Stimulated activated CD8-positive, alpha-beta memory T cell treated with anti-CD3 and anti-CD28 coated beads, Interleukin-7, amount 100 ng/mL, for 24 hours (primary cell): Measurements from ENCODE around the gene NCKAP5.

Experiments
- DNase-seq: peaks from one replicate; pipeline ENCODE4 v3.0.0-alpha.2; 2020; ENCODE audit warnings: low read depth

The NCKAP5 gene

GRCh38 chr2:133458280-133458679, 110.0 kb downstream of the NCKAP5 start:
- DNase-seq = no peak

DNA sequence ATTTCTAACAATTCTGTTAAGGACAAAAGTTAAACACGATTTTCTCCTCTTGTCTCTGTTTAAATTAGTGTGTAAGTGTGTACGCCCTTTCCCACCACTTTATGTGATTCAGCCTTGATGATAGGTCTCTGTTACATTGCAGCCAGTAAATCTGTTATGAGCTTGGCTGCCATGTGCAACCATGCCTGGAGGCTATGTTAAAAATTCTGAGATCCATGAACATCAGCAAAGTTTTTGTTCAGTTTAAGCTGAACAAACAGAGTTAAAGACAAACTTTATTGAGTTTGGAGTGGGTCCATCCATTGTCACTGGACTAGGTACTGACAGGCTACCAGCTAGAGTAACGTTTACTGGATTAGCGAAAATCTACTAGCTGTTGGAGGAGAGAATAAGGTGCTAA, 110.4 kb downstream of the NCKAP5 start:
- DNase-seq = no peak

- DNase-seq = no peak
These were observed 111.3 kb downstream of the NCKAP5 start for GRCh38 chr2:133456971-133457370.

GRCh38 chr2:133456156-133456555, 112.1 kb downstream of the NCKAP5 start:
- DNase-seq = no peak

DNA sequence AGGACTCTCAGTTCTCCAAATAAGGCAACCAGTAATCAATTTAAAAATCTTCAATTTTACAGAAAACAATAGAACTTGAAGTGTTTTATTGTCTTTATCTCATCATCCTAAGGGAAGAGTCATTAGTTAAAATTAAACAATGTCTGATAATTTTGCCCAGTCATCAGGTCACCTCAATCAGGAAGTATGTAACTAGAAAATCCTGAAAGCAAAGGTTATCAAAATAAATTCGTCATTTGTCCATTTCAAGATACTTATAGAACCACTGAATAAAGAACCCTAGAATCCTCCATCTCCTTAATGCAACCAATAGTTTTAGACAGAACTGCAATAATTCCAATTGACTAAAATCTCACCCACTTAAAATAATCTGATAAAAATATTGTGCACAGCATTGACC, 115.2 kb downstream of the NCKAP5 start:
- no peak for DNase-seq

DNA sequence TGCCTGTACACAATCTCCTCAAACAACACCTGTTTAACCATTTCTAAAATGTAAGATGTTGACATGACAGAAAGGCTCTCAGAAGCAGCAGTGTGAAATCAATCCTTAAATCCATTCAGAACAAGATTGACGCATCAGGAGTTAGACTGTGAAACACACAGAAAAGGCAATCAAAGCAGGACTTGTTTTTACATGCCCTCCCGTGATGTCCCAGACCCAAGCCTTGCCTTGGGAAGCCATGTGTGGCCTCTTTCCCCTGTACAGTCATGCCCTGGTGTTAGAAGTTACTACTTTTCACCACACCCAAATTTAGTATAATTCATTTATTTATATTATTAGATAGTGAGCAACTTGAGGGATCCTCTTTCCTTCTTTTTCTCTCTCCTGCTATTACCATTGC, 115.7 kb downstream of the NCKAP5 start:
- no peak for DNase-seq

DNA sequence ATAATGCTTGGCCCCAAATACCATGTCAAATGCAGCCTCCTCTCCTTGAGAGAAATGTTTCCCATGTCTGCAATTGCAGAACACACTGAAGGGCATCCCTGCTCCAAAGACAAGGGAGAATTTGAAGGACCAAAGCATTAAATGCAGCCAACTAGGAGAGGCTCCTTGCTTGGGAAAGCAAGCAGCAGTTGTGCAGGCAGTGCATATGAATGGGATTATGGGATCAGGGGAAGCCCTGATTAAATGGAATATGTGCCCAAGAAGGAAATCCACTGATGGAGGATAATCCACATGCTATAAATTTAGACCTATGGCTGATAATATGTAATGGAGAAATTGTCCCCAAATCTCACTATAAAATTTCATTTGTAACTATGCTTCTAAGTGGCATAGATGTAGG, 116.1 kb downstream of the NCKAP5 start:
- DNase-seq = no peak

DNA sequence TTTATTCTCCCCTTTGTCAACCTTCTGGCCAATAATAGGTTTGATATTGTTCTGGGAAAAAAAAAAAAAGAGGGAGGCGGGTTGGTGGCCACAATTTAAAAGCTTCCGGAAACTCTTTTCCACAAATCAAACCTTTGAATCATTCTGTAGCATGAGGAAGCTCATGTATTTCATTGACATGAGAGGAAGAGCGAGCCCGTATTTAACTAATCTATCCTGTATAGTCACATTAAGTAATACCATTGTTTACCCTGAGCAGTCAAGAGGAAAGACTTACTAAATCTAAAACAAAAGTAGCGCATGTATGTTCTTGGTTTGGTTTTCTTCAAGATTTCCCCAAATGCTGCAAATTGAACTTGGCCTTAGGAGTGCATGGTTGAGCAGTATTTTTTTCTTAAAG, 120.1 kb downstream of the NCKAP5 start:
- DNase-seq = no peak

DNA sequence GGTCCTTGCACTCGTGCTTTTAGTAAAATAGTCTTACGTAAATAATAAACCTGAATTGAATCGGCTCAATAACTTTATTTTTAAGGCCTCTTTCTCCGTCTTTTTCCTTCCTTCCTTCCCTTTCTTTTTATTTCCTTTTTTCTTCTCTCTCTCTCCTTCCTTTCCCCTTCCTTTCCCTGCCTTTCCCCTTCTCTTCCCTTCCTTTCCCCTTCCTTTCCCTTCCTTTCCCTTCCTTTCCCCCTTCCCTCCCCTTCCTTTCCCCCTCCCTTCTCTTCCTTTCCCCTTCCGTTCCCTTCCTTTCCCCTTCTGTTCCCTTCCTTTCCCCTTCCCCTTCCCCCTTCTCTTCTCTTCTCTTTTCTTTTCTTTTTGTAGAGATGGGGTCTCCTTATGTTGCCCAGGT, 121.0 kb downstream of the NCKAP5 start:
- DNase-seq = no peak

GRCh38 chr2:133444465-133444864, 123.8 kb downstream of the NCKAP5 start:
- no peak for DNase-seq

GRCh38 chr2:133442393-133442792, 125.9 kb downstream of the NCKAP5 start:
- no peak for DNase-seq

- no peak for DNase-seq
These were observed 128.7 kb downstream of the NCKAP5 start for GRCh38 chr2:133439565-133439920.

- no peak for DNase-seq
These were observed 129.3 kb downstream of the NCKAP5 start for GRCh38 chr2:133438848-133439564.

GRCh38 chr2:133438026-133438425, 130.2 kb downstream of the NCKAP5 start:
- DNase-seq = no peak

GRCh38 chr2:133437492-133437891, 130.8 kb downstream of the NCKAP5 start:
- no peak for DNase-seq

DNA sequence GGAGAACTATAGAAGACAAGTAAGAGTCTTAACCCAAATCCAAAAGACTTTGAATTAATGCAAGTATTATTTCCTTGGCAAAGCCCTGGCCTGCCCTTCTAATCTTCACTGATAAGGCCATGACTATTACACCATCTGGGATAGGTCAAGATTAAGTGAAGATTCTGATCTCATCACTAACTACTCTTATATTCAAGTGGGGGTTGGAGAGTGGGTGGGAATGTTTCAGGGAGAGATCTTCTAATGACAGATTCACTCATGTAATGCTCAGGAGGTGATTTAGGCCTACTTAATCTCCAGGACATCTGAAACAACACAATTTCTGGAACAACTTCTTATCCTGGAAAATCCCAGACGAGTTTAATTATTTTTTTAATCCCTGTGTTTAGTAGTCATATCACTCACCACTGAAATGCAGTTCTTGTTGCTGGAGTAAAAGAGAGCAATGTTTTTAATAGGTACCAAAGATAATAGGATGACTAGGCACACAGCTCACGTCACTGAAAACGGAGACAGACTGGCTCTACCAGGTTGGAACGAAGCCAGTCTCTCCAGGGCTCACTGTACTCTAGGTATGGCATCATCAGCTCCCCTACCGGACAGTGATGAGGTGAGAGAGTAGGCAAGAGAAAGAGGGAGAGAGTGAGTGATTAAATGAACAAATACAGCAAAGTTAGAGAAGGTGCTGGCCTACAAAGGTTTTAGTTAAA, 133.1 kb downstream of the NCKAP5 start:
- DNase-seq = no peak

- DNase-seq = no peak
These were observed 134.5 kb downstream of the NCKAP5 start for GRCh38 chr2:133433455-133434451.

DNA sequence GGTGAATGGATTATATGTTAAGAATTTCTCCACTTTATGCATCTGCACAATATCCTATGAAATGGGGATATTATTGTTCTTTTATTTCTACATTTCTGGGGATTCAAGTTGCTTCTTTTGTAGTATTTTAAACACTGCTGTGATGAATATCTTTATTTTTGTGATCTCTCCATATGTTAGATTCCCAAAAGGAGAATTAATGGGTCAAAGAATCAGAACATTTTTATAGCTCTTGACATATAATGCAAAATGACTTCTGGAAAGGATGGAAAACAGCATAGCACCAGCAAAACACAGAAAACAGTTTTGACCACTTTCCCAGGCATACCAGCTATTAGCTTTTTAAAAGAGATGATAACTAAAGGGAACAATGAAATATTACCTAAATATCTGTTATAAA, 135.5 kb downstream of the NCKAP5 start:
- DNase-seq = no peak

GRCh38 chr2:133431289-133431688, 137.0 kb downstream of the NCKAP5 start:
- no peak for DNase-seq

DNA sequence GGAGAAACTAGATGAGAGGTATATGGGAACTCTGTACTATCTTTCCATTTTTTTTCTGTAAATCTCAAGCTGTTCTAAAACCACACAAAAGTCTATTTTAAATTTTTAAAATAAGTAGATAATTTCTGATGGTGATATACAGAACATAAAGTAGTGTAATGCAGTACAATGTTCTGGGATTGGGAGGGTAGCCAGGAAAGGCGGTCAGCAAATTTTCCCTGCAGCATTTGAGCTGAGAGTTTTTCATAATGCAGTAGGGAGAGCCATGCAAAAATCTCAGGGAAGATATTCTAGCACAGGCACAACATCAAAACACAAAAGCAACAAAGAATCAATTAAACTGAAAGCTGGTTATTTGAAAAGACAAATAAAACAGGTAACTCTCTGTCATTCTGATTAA, 141.5 kb downstream of the NCKAP5 start:
- no peak for DNase-seq

DNA sequence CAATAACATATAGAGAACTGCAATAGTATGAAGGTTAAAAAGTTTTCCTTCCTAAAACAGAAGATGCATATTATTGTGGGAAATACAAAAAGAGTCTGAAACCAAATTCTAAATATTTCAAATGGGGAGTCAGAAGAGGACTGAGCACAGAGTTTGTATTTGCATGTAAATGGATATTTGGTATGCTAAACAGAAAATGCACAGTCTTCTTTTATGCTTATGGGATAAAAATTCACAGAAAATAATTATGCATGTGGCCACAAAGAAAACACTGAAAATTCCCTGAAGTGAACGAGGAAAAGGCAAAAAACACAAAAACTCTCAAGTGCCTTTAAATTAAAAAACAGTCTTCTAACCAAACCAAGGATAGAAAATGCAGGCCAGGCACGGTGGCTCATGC, 142.7 kb downstream of the NCKAP5 start:
- no peak for DNase-seq

GRCh38 chr2:133424876-133425275, 143.4 kb downstream of the NCKAP5 start:
- no peak for DNase-seq

GRCh38 chr2:133422931-133423351, 145.3 kb downstream of the NCKAP5 start:
- DNase-seq = no peak
